ENCODE measurements around the gene CCDC194.
A peak's percentile ranks its signal among the peaks of the same experiment; 100 is the strongest.

The CCDC194 gene

DNA sequence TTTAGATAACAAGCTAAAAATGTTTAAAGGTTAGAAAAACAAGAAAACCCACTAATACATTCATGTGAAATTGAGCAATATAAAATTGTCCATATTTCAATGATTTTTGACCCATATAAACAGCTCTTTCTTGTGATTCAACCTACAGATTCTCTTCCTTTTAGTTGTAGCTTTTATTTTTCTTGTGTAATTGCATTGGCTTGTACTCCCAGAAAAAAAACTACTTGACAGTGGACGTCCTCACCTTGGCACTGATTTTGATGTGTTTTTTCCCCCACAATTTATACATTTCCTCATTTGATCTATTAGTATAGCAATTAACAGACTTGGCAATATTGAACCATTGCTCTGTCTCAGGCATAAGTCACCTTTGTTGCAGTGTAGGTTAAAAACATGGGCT is 4.7 kb downstream of the CCDC194 start:
- POLR2A ChIA-PET: interaction anchor here (1.0 to 1.2 kb wide), 2 partner anchors 51 to 80 kb away, joined by 3 to 4 read pairs; partner anchors contain the start of gene DDA1
- CTCF ChIA-PET: interaction anchor here (0.6 to 1.3 kb wide), 2 partner anchors 34 to 54 kb away, joined by 3 to 5 read pairs; no protein-coding TSS in a partner anchor
- no peak for DNase-seq (ENCODE audit: extremely low spot score)
- TF ChIP-seq ELF4 (IDR thresholded peaks at IDR 0.05): no peak

- POLR2A ChIA-PET: no interaction called here
- peak; percentile 77 for DNase-seq (ENCODE audit: extremely low spot score)
- CTCF ChIA-PET: interaction anchor here (0.7 to 1.7 kb wide), 7 partner anchors 10 to 599 kb away, joined by 3 to 9 read pairs (median 5); no protein-coding TSS in a partner anchor
- TF ChIP-seq BHLHE40 (IDR thresholded peaks at IDR 0.05; ENCODE audit: borderline replicate concordance) (no peak), FOXA1 (IDR thresholded peaks at IDR 0.05) (no peak)
Observed at GRCh38 chr19:17385878-17386611, 8.0 kb downstream of the CCDC194 start.

DNA sequence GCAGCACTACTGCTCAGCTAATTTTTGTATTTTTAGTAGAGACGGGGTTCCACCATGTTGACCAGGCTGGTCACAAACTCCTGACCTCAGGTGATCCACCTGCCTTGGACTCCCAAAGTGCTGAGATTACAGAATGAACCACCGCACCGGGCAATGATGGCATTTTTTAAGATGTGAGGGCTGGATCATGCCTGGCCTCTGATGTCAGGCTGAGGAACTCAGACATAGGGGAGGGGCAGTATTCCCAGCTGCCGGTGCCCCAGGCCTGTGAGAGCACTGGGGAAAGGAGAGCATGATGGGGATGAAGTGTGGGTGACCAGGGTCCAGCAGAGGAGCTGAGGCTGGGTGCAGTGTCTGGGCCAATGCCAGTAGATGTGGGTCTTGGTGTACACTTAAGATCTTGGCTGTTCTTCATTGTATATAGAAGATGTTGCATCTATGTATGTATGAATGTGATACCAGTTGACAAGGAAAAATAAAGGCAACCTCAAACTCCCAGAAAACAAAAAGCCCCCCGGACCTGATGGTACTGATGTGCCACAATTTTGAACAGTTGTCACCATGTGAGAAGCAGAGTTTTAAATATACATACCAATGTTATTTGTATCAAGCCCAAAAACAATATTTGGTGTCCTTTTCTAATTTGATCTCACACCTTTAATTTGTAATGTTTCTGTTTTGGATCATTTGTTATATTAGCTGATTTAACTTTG is 13.4 kb downstream of the CCDC194 start:
- ChIA-PET POLR2A (no interaction called here), CTCF (no interaction called here)

DNA sequence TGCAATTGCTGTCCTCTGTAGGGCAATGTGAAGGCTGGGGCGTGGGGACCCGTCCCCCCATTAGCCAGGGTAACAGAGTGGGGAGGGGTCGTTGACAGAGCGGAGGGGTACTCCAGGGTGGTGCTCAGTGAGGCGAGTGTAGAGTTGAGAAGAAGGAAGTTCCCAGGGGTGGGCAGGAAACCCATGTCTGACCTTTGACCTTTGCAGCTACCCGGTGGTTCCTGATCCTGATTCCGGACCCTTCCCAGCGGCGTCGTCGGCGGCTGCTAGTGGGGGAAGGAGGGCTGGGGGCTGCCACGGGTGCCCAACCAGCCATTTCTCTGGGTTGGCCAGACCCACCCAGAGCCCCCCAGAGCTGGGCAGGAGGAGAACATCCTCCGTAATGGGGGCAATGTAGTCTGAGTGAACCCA is 14.8 kb downstream of the CCDC194 start:
- TF ChIP-seq, protein P1, sequence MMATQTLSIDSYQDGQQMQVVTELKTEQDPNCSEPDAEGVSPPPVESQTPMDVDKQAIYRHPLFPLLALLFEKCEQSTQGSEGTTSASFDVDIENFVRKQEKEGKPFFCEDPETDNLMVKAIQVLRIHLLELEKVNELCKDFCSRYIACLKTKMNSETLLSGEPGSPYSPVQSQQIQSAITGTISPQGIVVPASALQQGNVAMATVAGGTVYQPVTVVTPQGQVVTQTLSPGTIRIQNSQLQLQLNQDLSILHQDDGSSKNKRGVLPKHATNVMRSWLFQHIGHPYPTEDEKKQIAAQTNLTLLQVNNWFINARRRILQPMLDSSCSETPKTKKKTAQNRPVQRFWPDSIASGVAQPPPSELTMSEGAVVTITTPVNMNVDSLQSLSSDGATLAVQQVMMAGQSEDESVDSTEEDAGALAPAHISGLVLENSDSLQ (IDR thresholded peaks at IDR 0.05): no peak
- TF ChIP-seq TARDBP (IDR thresholded peaks at IDR 0.05): no peak
- TF ChIP-seq ELF4 (IDR thresholded peaks at IDR 0.05): no peak
- no peak for TF ChIP-seq FOXK2 (IDR thresholded peaks at IDR 0.05)
- TF ChIP-seq L3MBTL2 (conservative IDR thresholded peaks at IDR 0.05): no peak
- TF ChIP-seq SUZ12 (IDR thresholded peaks at IDR 0.05): no peak
- TF ChIP-seq NFRKB (IDR thresholded peaks at IDR 0.05): no peak
- TF ChIP-seq SP1 (IDR thresholded peaks at IDR 0.05): no peak
- no peak for TF ChIP-seq ARNT (IDR thresholded peaks at IDR 0.05)
- no peak for TF ChIP-seq HDGF (IDR thresholded peaks at IDR 0.05; ENCODE audit: borderline replicate concordance)
- TF ChIP-seq FOXM1 (IDR thresholded peaks at IDR 0.05; ENCODE audit: borderline replicate concordance): no peak
- TF ChIP-seq CTBP1 (IDR thresholded peaks at IDR 0.05; ENCODE audit: borderline replicate concordance): no peak
- no peak for TF ChIP-seq LEF1 (IDR thresholded peaks at IDR 0.05; ENCODE audit: borderline replicate concordance)
- no peak for TF ChIP-seq FOXA1 (IDR thresholded peaks at IDR 0.05)
- TF ChIP-seq BHLHE40 (IDR thresholded peaks at IDR 0.05; ENCODE audit: borderline replicate concordance): no peak
- no peak for TF ChIP-seq ZNF384 (IDR thresholded peaks at IDR 0.05)
- POLR2A ChIA-PET: no interaction called here
- no peak for DNase-seq (ENCODE audit: extremely low spot score)
- CTCF ChIA-PET: no interaction called here

More for the DNA sequence above, 13.4 kb downstream of the CCDC194 start:
- TF ChIP-seq ELF4 (IDR thresholded peaks at IDR 0.05) (no peak), L3MBTL2 (conservative IDR thresholded peaks at IDR 0.05) (no peak), ARNT (IDR thresholded peaks at IDR 0.05) (no peak), NFRKB (IDR thresholded peaks at IDR 0.05) (no peak), HDGF (IDR thresholded peaks at IDR 0.05; ENCODE audit: borderline replicate concordance) (no peak), FOXK2 (IDR thresholded peaks at IDR 0.05) (no peak), LEF1 (IDR thresholded peaks at IDR 0.05; ENCODE audit: borderline replicate concordance) (no peak), ZNF384 (IDR thresholded peaks at IDR 0.05) (no peak)
- DNase-seq (ENCODE audit: extremely low spot score): no peak

- TF ChIP-seq NFRKB (IDR thresholded peaks at IDR 0.05) (no peak), L3MBTL2 (conservative IDR thresholded peaks at IDR 0.05) (no peak), SP1 (IDR thresholded peaks at IDR 0.05) (no peak), BHLHE40 (IDR thresholded peaks at IDR 0.05; ENCODE audit: borderline replicate concordance) (no peak), HDGF (IDR thresholded peaks at IDR 0.05; ENCODE audit: borderline replicate concordance) (no peak), SUZ12 (IDR thresholded peaks at IDR 0.05) (no peak), LEF1 (IDR thresholded peaks at IDR 0.05; ENCODE audit: borderline replicate concordance) (no peak), TARDBP (IDR thresholded peaks at IDR 0.05) (no peak), FOXM1 (IDR thresholded peaks at IDR 0.05; ENCODE audit: borderline replicate concordance) (no peak), ARNT (IDR thresholded peaks at IDR 0.05) (no peak), ZNF384 (IDR thresholded peaks at IDR 0.05) (no peak), ELF4 (IDR thresholded peaks at IDR 0.05) (no peak), CTBP1 (IDR thresholded peaks at IDR 0.05; ENCODE audit: borderline replicate concordance) (no peak), FOXA1 (IDR thresholded peaks at IDR 0.05) (no peak), FOXK2 (IDR thresholded peaks at IDR 0.05) (no peak)
- TF ChIP-seq, protein P1 (IDR thresholded peaks at IDR 0.05): no peak
- POLR2A ChIA-PET: no interaction called here
- CTCF ChIA-PET: interaction anchor here (0.6 kb wide), 1 partner anchor 12 kb away, joined by 3 read pairs; no protein-coding TSS in a partner anchor
- no peak for DNase-seq (ENCODE audit: extremely low spot score)
Observed at GRCh38 chr19:17378271-17378670, 15.7 kb downstream of the CCDC194 start.

GRCh38 chr19:17376935-17377600 is 16.9 kb downstream of the CCDC194 start, which contains the start of gene PLVAP:
Gene PLVAP, minus strand, starts transcription at chr19:17377342. Its CDS starts 54 bp downstream, at chr19:17377288.
- TF ChIP-seq ELF4 (IDR thresholded peaks at IDR 0.05) (no peak), ARNT (IDR thresholded peaks at IDR 0.05) (no peak), SUZ12 (IDR thresholded peaks at IDR 0.05) (no peak), L3MBTL2 (conservative IDR thresholded peaks at IDR 0.05) (no peak), FOXA1 (IDR thresholded peaks at IDR 0.05) (no peak), FOXM1 (IDR thresholded peaks at IDR 0.05; ENCODE audit: borderline replicate concordance) (no peak), BHLHE40 (IDR thresholded peaks at IDR 0.05; ENCODE audit: borderline replicate concordance) (no peak), HDGF (IDR thresholded peaks at IDR 0.05; ENCODE audit: borderline replicate concordance) (no peak), NFRKB (IDR thresholded peaks at IDR 0.05) (no peak), LEF1 (IDR thresholded peaks at IDR 0.05; ENCODE audit: borderline replicate concordance) (no peak), TARDBP (IDR thresholded peaks at IDR 0.05) (no peak), CTBP1 (IDR thresholded peaks at IDR 0.05; ENCODE audit: borderline replicate concordance) (no peak), FOXK2 (IDR thresholded peaks at IDR 0.05) (no peak)
- TF ChIP-seq, protein P1 (IDR thresholded peaks at IDR 0.05): no peak
- POLR2A ChIA-PET: no interaction called here
- CTCF ChIA-PET: interaction anchor here (1.1 kb wide), 1 partner anchor 9 kb away, joined by 4 read pairs; no protein-coding TSS in a partner anchor
- no peak for DNase-seq (ENCODE audit: extremely low spot score)
